ENCODE results near the gene PRKACA. TPM values are rescaled to one million over a fixed set of nuclear protein-coding genes. Genes with fewer than 3 reads are reported as not detected.

PRKACA gene
- total and polyA plus RNA-seq, 10 of the 15 experiments (the other 5 are each of a cell fraction or from before 2014, with no cell fraction given), result 0.53 to 68.5 (median 11.2) TPM

DNA sequence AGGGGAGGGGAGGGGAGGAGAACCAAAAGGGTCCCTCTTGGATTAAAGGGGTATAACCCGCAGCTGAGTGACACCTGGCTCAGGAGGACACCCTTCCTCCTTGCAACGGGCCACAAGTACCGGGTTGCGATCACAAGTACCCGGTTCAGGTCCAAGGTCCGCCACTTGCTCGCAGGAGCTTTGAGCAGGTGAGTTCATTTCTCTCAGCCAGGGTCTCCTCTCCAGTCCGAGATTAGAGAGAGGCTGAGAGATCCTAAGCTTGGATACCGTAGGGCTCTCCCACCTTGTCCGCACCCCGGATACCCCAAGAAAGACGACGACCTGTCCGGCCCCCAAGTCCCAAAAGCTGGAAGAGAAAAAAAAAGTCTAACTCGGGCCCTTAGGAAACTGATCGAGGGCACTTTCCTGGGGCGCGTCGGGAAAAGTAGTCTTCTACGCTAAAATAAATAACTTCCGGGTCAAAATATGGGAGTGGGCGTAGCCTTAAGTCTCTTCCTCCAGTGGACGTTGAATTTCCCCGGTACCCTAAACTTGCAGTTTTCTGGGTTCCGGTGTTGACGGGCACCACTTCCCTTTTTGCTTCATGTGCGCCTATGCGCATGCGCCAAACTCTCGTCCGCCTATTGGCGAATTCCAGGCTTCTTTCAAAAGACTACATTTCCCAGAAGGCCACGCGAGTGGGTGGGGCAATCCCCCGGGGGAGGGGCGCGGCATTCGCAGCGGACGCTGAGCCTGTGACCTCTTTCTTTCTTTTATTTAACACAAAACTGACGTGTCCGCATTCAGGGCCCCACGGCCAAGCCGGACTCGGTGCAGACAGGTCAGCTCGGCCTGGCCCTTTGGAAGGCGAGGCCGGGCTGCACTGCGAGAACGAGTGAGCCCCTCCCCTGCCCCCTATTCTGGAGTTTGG lies 36.4 kb downstream of the PRKACA start (continued):
- TF ChIP-seq, protein P1, sequence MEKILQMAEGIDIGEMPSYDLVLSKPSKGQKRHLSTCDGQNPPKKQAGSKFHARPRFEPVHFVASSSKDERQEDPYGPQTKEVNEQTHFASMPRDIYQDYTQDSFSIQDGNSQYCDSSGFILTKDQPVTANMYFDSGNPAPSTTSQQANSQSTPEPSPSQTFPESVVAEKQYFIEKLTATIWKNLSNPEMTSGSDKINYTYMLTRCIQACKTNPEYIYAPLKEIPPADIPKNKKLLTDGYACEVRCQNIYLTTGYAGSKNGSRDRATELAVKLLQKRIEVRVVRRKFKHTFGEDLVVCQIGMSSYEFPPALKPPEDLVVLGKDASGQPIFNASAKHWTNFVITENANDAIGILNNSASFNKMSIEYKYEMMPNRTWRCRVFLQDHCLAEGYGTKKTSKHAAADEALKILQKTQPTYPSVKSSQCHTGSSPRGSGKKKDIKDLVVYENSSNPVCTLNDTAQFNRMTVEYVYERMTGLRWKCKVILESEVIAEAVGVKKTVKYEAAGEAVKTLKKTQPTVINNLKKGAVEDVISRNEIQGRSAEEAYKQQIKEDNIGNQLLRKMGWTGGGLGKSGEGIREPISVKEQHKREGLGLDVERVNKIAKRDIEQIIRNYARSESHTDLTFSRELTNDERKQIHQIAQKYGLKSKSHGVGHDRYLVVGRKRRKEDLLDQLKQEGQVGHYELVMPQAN (conservative IDR thresholded peaks at IDR 0.05), result 0 out of 2 replicates have a peak, but pooled peaks have one; percentile 72
- TF ChIP-seq MEF2A (IDR thresholded peaks at IDR 0.05; ENCODE audit: insufficient read depth, low read depth, low read length), result 0 out of 2 replicates have a peak, but pooled peaks have one; percentile 12
- TF ChIP-seq POLR2AphosphoS5 (IDR thresholded peaks at IDR 0.05; ENCODE audit: low read length), result peak; percentile 91
- peak; percentile 88 for TF ChIP-seq SREBF1 (IDR thresholded peaks at IDR 0.05; ENCODE audit: low read length)
- TF ChIP-seq STAT1 (conservative IDR thresholded peaks at IDR 0.05), result no peak
- no peak; the same call in 1 of the 2 replicates for TF ChIP-seq CBFB (IDR thresholded peaks at IDR 0.05; ENCODE audit: low read depth)
- peak; percentile 88 for TF ChIP-seq CREB1 (IDR thresholded peaks at IDR 0.05; ENCODE audit: low read depth)
- TF ChIP-seq TCF7 (IDR thresholded peaks at IDR 0.05; ENCODE audit: borderline replicate concordance), result 0 out of 2 replicates have a peak, but pooled peaks have one; percentile 21
- peak; percentile 75 for TF ChIP-seq SP1 (IDR thresholded peaks at IDR 0.05; ENCODE audit: low read depth, low read length)
- TF ChIP-seq CEBPB (IDR thresholded peaks at IDR 0.05; ENCODE audit: borderline replicate concordance in 1 of 2, low read depth in 2 of 2, low read length in 2 of 2), result 0 out of 4 replicates have a peak, but pooled peaks of 1 of the 2 experiments have one; percentile 7
- no peak for TF ChIP-seq MYB (IDR thresholded peaks at IDR 0.05; ENCODE audit: borderline replicate concordance, low read depth, low read length)
- peak; percentile 99 for TF ChIP-seq IKZF1 (conservative IDR thresholded peaks at IDR 0.05)
- peak; percentile 93 for TF ChIP-seq HCFC1 (IDR thresholded peaks at IDR 0.05; ENCODE audit: low read length)
- TF ChIP-seq ESRRA (IDR thresholded peaks at IDR 0.05; ENCODE audit: low read length), result no peak
- TF ChIP-seq HDAC2 (IDR thresholded peaks at IDR 0.05), result no peak
- peak; percentile 99 for TF ChIP-seq GABPA (IDR thresholded peaks at IDR 0.05; ENCODE audit: low read depth)
- TF ChIP-seq KDM1A (IDR thresholded peaks at IDR 0.05; ENCODE audit: borderline replicate concordance), result no peak
- TF ChIP-seq, protein P2, sequence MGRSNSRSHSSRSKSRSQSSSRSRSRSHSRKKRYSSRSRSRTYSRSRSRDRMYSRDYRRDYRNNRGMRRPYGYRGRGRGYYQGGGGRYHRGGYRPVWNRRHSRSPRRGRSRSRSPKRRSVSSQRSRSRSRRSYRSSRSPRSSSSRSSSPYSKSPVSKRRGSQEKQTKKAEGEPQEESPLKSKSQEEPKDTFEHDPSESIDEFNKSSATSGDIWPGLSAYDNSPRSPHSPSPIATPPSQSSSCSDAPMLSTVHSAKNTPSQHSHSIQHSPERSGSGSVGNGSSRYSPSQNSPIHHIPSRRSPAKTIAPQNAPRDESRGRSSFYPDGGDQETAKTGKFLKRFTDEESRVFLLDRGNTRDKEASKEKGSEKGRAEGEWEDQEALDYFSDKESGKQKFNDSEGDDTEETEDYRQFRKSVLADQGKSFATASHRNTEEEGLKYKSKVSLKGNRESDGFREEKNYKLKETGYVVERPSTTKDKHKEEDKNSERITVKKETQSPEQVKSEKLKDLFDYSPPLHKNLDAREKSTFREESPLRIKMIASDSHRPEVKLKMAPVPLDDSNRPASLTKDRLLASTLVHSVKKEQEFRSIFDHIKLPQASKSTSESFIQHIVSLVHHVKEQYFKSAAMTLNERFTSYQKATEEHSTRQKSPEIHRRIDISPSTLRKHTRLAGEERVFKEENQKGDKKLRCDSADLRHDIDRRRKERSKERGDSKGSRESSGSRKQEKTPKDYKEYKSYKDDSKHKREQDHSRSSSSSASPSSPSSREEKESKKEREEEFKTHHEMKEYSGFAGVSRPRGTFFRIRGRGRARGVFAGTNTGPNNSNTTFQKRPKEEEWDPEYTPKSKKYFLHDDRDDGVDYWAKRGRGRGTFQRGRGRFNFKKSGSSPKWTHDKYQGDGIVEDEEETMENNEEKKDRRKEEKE (IDR thresholded peaks at IDR 0.05), result no peak
- TF ChIP-seq PAX5 (IDR thresholded peaks at IDR 0.05; ENCODE audit: borderline replicate concordance, low read depth, low read length), result 0 out of 2 replicates have a peak, but pooled peaks have one; percentile 6
- peak; percentile 85 for TF ChIP-seq CHD2 (IDR thresholded peaks at IDR 0.05; ENCODE audit: borderline replicate concordance, low read depth, low read length)

Measured in GM12878 (cell line).